IMR-90 (cell line): ENCODE data around the gene TIFAB. TPM values are rescaled to one million over a fixed set of nuclear protein-coding genes. Genes with fewer than 3 reads are reported as not detected.
A peak's percentile ranks its signal among the peaks of the same experiment; 100 is the strongest.

Experiments used
- ATAC-seq: fragments of 200-7000 bp; cut with Tn5 transposase; 2 replicates; pipeline ENCODE4 v1.9.1; 2020; ENCODE audit warnings: low read depth, mild to moderate bottlenecking, moderate library complexity
- BruUV-seq: library from RNA; stranded (reverse); fragments of 400-500 nt; replicated peaks from 2 replicates; lab custom pipeline; 2021; lab: Mats Ljungman, UMichigan
- CTCF ChIA-PET: fragments of 300-600 bp; formaldehyde crosslinking; extraction: SDS; loops from one replicate; lab custom pipeline; 2021; ENCODE audit warnings: antibody characterized with exemption; lab: Yijun Ruan, JAX
- POLR2A ChIA-PET: fragments of 300-600 bp; sonication (Branson Sonifier 250); formaldehyde crosslinking; loops from one replicate; lab custom pipeline; 2022; ENCODE audit warnings: antibody characterized with exemption; ENCODE audit not compliant: unreplicated experiment; lab: Charles Lee
- DNase-seq: peaks from one replicate; pipeline ENCODE4 v3.0.0; 2013
- H2AFZ ChIP-seq: replicated peaks from 2 replicates; pipeline ENCODE3; 2013; ENCODE audit warnings: low read length, mild to moderate bottlenecking; ENCODE audit not compliant: poor library complexity
- H2AK5ac ChIP-seq: 2 replicates; pipeline ENCODE4 v1.6.1; 2013; ENCODE audit warnings: low read depth, low read length, inconsistent platforms
- H2AK9ac ChIP-seq: replicated peaks from 2 replicates; pipeline ENCODE3; 2013; ENCODE audit warnings: mild to moderate bottlenecking, low read depth, low read length, moderate library complexity; ENCODE audit not compliant: poor library complexity
- H2BK120ac ChIP-seq: 2 replicates; pipeline ENCODE4 v1.6.1; 2013; ENCODE audit warnings: low read depth, low read length, inconsistent platforms
- H2BK15ac ChIP-seq: 3 replicates; pipeline ENCODE4 v1.6.1; 2013; ENCODE audit warnings: low read depth, low read length, inconsistent platforms
- H2BK20ac ChIP-seq: 2 replicates; pipeline ENCODE4 v1.6.1; 2013; ENCODE audit warnings: low read depth, mild to moderate bottlenecking, inconsistent platforms, low read length, moderate library complexity
- H2BK5ac ChIP-seq: 2 replicates; pipeline ENCODE4 v1.6.1; 2013; ENCODE audit warnings: mild to moderate bottlenecking, low read depth, low read length, inconsistent platforms; ENCODE audit not compliant: poor library complexity, severe bottlenecking
- H3K14ac ChIP-seq: replicated peaks from 2 replicates; pipeline ENCODE4 v1.6.1; 2013; ENCODE audit warnings: low read depth, low read length, inconsistent platforms
- H3K18ac ChIP-seq: 2 replicates; pipeline ENCODE4 v1.6.1; 2013; ENCODE audit warnings: low read depth, low read length, control low read depth
- H3K23ac ChIP-seq: 2 replicates; pipeline ENCODE4 v1.6.1; 2013; ENCODE audit warnings: low read depth, low read length, inconsistent platforms
- H3K27ac ChIP-seq: 2 replicates; pipeline ENCODE4 v1.5.1; 2013; ENCODE audit warnings: mild to moderate bottlenecking, control low read depth, low read length; ENCODE audit not compliant: insufficient read depth
- H3K27me3 ChIP-seq: 2 replicates; pipeline ENCODE4 v1.6.1; 2013; ENCODE audit warnings: low read length; ENCODE audit not compliant: control insufficient read depth, insufficient read depth
- H3K36me3 ChIP-seq: 2 replicates; pipeline ENCODE4 v1.6.1; 2013; ENCODE audit warnings: low read length, mixed read lengths; ENCODE audit not compliant: control insufficient read depth, insufficient read depth
- H3K4ac ChIP-seq: 2 replicates; pipeline ENCODE4 v1.6.1; 2013; ENCODE audit warnings: low read depth, low read length, inconsistent platforms
- H3K4me1 ChIP-seq: 2 replicates; pipeline ENCODE4 v1.6.1; 2013; ENCODE audit warnings: low read length, mixed read lengths; ENCODE audit not compliant: control insufficient read depth, insufficient read depth
- H3K4me2 ChIP-seq: 2 replicates; pipeline ENCODE4 v1.6.1; 2013; ENCODE audit warnings: low read depth, mild to moderate bottlenecking, control low read depth, low read length, moderate library complexity
- H3K4me3 ChIP-seq: 2 replicates; pipeline ENCODE4 v1.5.1; 2013; ENCODE audit warnings: low read depth, mild to moderate bottlenecking, control low read depth, low read length, moderate library complexity; ENCODE audit not compliant: insufficient read depth
- H3K56ac ChIP-seq: 2 replicates; pipeline ENCODE4 v1.6.1; 2013; ENCODE audit warnings: low read length, inconsistent platforms; ENCODE audit not compliant: insufficient read depth; ENCODE audit errors: extremely low read depth
- H3K79me1 ChIP-seq, 2 experiments: 2 replicates each; pipeline ENCODE4 v1.6.1; 2013; ENCODE audit warnings: low read length in 2 of 2, inconsistent platforms in 1 of 2, low read depth in 1 of 2
- H3K9ac ChIP-seq: 2 replicates; pipeline ENCODE4 v1.6.1; 2013; ENCODE audit warnings: low read depth, low read length, control low read depth
- H3K9me1 ChIP-seq: 2 replicates; pipeline ENCODE4 v1.6.1; 2013; ENCODE audit warnings: low read length, inconsistent platforms; ENCODE audit not compliant: insufficient read depth
- H3K9me3 ChIP-seq: 2 replicates; pipeline ENCODE4 v1.6.1; 2013; ENCODE audit warnings: low read length; ENCODE audit not compliant: control insufficient read depth, insufficient read depth
- H4K20me1 ChIP-seq: 2 replicates; pipeline ENCODE4 v1.6.1; 2013; ENCODE audit warnings: low read length, inconsistent platforms; ENCODE audit not compliant: insufficient read depth
- H4K5ac ChIP-seq: 2 replicates; pipeline ENCODE4 v1.6.1; 2013; ENCODE audit warnings: mild to moderate bottlenecking, low read depth, low read length, control low read depth
- H4K8ac ChIP-seq, 2 experiments: 2 replicates each; pipeline ENCODE4 v1.6.1; 2013; ENCODE audit warnings: low read depth in 2 of 2, low read length in 2 of 2, control low read depth in 1 of 2, inconsistent platforms in 1 of 2
- H4K91ac ChIP-seq: 2 replicates; pipeline ENCODE4 v1.6.1; 2013; ENCODE audit warnings: low read depth, low read length, inconsistent platforms; ENCODE audit not compliant: insufficient read depth
- BHLHE40 ChIP-seq: fragments of 150-350 bp; IDR thresholded peaks from 2 replicates; pipeline ENCODE4 v1.6.1; 2016; ENCODE audit warnings: mild to moderate bottlenecking, low read depth, low read length
- CEBPB ChIP-seq: IDR thresholded peaks from 2 replicates; pipeline ENCODE4 v1.6.1; 2012; ENCODE audit warnings: low read depth, low read length, improper control_type of control experiment
- CHD1 ChIP-seq: IDR thresholded peaks from 2 replicates; pipeline ENCODE4 v1.6.1; 2012; ENCODE audit warnings: low read depth, low read length, improper control_type of control experiment
- FOS ChIP-seq: fragments of 150-350 bp; IDR thresholded peaks from 2 replicates; pipeline ENCODE4 v1.6.1; 2016; ENCODE audit warnings: low read depth, low read length
- MAZ ChIP-seq: IDR thresholded peaks from 2 replicates; pipeline ENCODE4 v1.6.1; 2012; ENCODE audit warnings: low read depth, mild to moderate bottlenecking, low read length, improper control_type of control experiment, moderate library complexity, borderline replicate concordance
- RCOR1 ChIP-seq: IDR thresholded peaks from 2 replicates; pipeline ENCODE4 v1.6.1; 2012; ENCODE audit warnings: mild to moderate bottlenecking, low read length, improper control_type of control experiment; ENCODE audit not compliant: insufficient replicate concordance
- WGBS, 2 experiments: methylation state at CpG; one replicate each; pipeline versions ENCODE4 v1.1.5 to v1.1.7; 2013; ENCODE audit warnings: missing lambda C conversion rate in 2 of 2; ENCODE audit not compliant: insufficient read length in 1 of 2; ENCODE audit errors: extremely low coverage in 2 of 2; 5-methylcytosine and 5-hydroxymethylcytosine counted together
- dilution Hi-C: fragments of 300-500 bp; cut with HindIII; formaldehyde crosslinking; loops from one replicate; pipeline ENCODE4 v1.14.3; 2018; ENCODE audit warnings: low sequenced_read_pairs; ENCODE audit not compliant: unreplicated experiment
- in situ Hi-C: fragments of 300-500 bp; cut with MboI; formaldehyde crosslinking; loops from 3 replicates; pipeline ENCODE4 v1.14.3; 2019; ENCODE audit warnings: low sequenced_read_pairs, inconsistent platforms, mixed read lengths
- intact Hi-C: fragments of 100-400 bp; cut with micrococcal nuclease; formaldehyde crosslinking; loops from 2 replicates; pipeline ENCODE4 v1.10.0; 2022
- polyA plus RNA-seq, 3 experiments: library from polyadenylated mRNA; depleted of rRNA; stranded (reverse); fragments of >200 nt; gene quantifications; 2 replicates each; pipeline ENCODE4 v1.2.3, GENCODE V29; 2012; ENCODE audit warnings: low replicate concordance in 1 of 3
- total RNA-seq: library from RNA; depleted of rRNA; stranded (reverse); fragments of >200 nt; gene quantifications from 2 replicates; pipeline ENCODE4 v1.2.3, GENCODE V29; 2012
- TF ChIP-seq, protein P1 (sequence below): fragments of 150-350 bp; IDR thresholded peaks from 2 replicates; pipeline ENCODE4 v1.6.1; 2017; ENCODE audit warnings: mild to moderate bottlenecking, antibody characterized with exemption, low read length, low read depth

The TIFAB gene
- total and polyA plus RNA-seq, 2 of the 4 experiments (the other 2 are of a cell fraction), result not detected

DNA sequence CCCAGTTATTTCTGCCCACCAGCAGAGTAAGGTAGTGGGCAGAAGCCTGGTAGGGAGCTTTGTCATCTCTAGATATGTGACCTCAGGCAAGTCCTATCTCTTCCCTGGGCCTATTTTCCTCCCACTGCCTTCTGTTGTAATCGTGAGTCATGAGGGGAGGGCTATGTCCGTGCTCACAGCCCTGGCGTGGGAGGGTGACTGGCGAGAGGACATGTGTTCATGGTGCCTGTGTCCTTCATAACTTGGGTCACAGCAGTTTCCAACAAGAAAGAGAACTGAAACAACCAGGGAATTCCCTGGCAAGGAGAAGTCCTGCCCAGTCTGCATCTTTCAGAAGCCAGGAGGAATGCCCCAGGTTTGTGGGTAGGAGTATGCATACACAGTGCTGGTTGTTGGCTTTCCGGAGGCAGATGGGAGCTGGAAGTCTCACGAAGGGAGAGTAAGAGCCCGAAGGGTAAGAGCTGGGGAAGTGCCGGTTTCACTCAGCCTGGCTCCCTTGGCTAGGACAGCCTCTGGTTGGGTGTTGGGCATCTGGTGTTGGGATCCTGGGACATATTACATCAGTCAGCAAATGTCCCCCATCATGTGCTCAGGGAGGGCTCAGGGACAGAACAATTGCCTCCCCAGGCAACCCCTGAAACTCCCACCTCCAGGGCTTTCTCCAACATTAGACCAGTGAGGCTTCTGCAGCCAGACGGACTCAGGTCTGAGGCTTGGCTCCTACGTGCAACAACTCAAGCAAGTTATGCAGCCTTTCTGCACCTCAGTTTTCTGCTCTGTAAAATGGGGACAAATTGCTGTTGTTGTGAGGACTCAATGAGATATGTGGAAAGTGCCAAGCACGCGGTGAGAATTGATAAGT, 4.3 kb upstream of the TIFAB start:
- ChIA-PET CTCF (interaction anchor here (1.2 to 1.9 kb wide), 3 partner anchors 10 to 110 kb away, joined by 4 to 7 read pairs (median 5); no protein-coding TSS in a partner anchor), POLR2A (no interaction called here)
- Histone ChIP-seq H2BK120ac (peak overlapping the region; percentile 30), H2BK5ac (peak overlapping the region; percentile 59), H3K4me2 (peak overlapping the region; percentile 55; the same call in 1 of the 2 replicates), H4K91ac (peak overlapping the region; percentile 43), H3K4me3 (no peak overlapping the region), H3K9ac (no peak overlapping the region), H3K14ac (no peak overlapping the region), H4K20me1 (no peaks in the 10 kb centered on the region), H2AK9ac (peak overlapping the region; percentile 35), H3K27ac (no peak overlapping the region), H3K36me3 (no peaks in the 10 kb centered on the region), H3K9me1 (peaks cover 5% of the 10 kb centered on the region), H2BK20ac (peak overlapping the region; percentile 25; the same call in 1 of the 2 replicates), H2AK5ac (peak overlapping the region; percentile 1; the same call in 1 of the 2 replicates), H2BK15ac (no peak overlapping the region), H4K5ac (no peak overlapping the region), H3K4ac (peak overlapping the region; percentile 62), H3K18ac (no peak overlapping the region; the same call in 1 of the 2 replicates), H3K56ac (no peak overlapping the region), H3K23ac (no peak overlapping the region), H3K4me1 (peaks cover 12% of the 10 kb centered on the region), H3K9me3 (no peaks in the 10 kb centered on the region), H3K79me1 (no peaks in the 10 kb centered on the region), H2AFZ (peak overlapping the region; percentile 46), H4K8ac (peak overlapping the region in 1 of 2 experiments; percentile 48; a peak in 1 of 4 replicates), H3K27me3 (peaks cover 26% of the 10 kb centered on the region)
- intact Hi-C loops (no loop called here), in situ Hi-C loops (no loop called here), dilution Hi-C loops (loop anchor here (25.0 kb wide), 1 partner anchor 106 kb away; no protein-coding TSS in a partner anchor)
- TF ChIP-seq FOS (peak; percentile 73), CHD1 (no peak), BHLHE40 (peak; percentile 22; the same call in 1 of the 2 replicates), RCOR1 (no peak), CEBPB (peak; percentile 79), MAZ (peak; percentile 81)
- TF ChIP-seq, protein P1, sequence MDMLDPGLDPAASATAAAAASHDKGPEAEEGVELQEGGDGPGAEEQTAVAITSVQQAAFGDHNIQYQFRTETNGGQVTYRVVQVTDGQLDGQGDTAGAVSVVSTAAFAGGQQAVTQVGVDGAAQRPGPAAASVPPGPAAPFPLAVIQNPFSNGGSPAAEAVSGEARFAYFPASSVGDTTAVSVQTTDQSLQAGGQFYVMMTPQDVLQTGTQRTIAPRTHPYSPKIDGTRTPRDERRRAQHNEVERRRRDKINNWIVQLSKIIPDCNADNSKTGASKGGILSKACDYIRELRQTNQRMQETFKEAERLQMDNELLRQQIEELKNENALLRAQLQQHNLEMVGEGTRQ, result peak; percentile 49; the same call in 1 of the 2 replicates
- ATAC-seq, result peak; percentile 80
- WGBS, 2 experiments, result 83% methylated on average over 2 of the region's 12 CpGs; no CpG with 5 or more reads in 1 of the 2 experiments
- peak; percentile 88 for DNase-seq
- no TSS peak for BruUV-seq
